Endothelial cell of umbilical vein (primary cell): ENCODE data around the gene PRRT1B. TPM values are rescaled to one million over a fixed set of nuclear protein-coding genes. Genes with fewer than 3 reads are reported as not detected.

ENCODE experiments used
- BruUV-seq: library from RNA; stranded (reverse); fragments of 400-500 nt; replicated peaks from 2 replicates; lab custom pipeline; 2021; lab: Mats Ljungman, UMichigan
- CTCF ChIA-PET: fragments of 300-600, 350-600 bp; sonication (Branson Sonifier 250); formaldehyde crosslinking; loops from one replicate; lab custom pipeline; 2021; ENCODE audit warnings: antibody characterized with exemption, inconsistent platforms; lab: Charles Lee
- POLR2A ChIA-PET: fragments of 300-600, 350-600 bp; sonication (Branson Sonifier 250); formaldehyde crosslinking; loops from one replicate; lab custom pipeline; 2021; ENCODE audit warnings: antibody characterized with exemption, inconsistent platforms; lab: Charles Lee
- DNase-seq: peaks from one replicate; pipeline ENCODE4 v3.0.0-alpha.2; 2011; ENCODE audit warnings: low read depth, low spot score
- FAIRE-seq: peaks from 2 replicates; lab custom pipeline; 2011; peaks lifted over from hg19 to GRCh38; lab: Jason Lieb, UNC
- H2AFZ ChIP-seq: 2 replicates; pipeline ENCODE4 v1.6.0; 2012; ENCODE audit warnings: low read depth, low read length, control low read depth, inconsistent platforms
- H3K27ac ChIP-seq: 2 replicates; pipeline ENCODE4 v1.5.1; 2011; ENCODE audit warnings: low read depth, mild to moderate bottlenecking, control low read depth, low read length, moderate library complexity; ENCODE audit not compliant: insufficient read depth
- H3K27me3 ChIP-seq, 2 experiments: 2 replicates each; pipeline versions ENCODE4 v1.6.0 to v1.6.1; 2011; ENCODE audit warnings: low read length in 2 of 2, mixed read lengths in 1 of 2; ENCODE audit not compliant: control insufficient read depth in 2 of 2, insufficient read depth in 2 of 2
- H3K36me3 ChIP-seq, 2 experiments: 2 replicates in 1 of 2; 3 replicates in 1 of 2; pipeline ENCODE4 v1.5.1; 2011; ENCODE audit warnings: low read length in 2 of 2, mild to moderate bottlenecking in 1 of 2, moderate library complexity in 1 of 2; ENCODE audit not compliant: control insufficient read depth in 2 of 2, insufficient read depth in 2 of 2; ENCODE audit errors: extremely low read depth in 1 of 2
- H3K4me1 ChIP-seq: 3 replicates; pipeline ENCODE4 v1.5.1; 2011; ENCODE audit warnings: mild to moderate bottlenecking, low read length; ENCODE audit not compliant: control insufficient read depth, insufficient read depth; ENCODE audit errors: extremely low read depth
- H3K4me2 ChIP-seq: 2 replicates; pipeline ENCODE4 v1.6.1; 2011; ENCODE audit warnings: low read length, control low read depth, mixed read lengths; ENCODE audit not compliant: insufficient read depth
- H3K4me3 ChIP-seq, 3 experiments: fragments of 200-600 bp in 1 of 3; sonication (generic), shearing (Covaris generic) in 1 of 3; replicated peaks in 1 of 3; 2 replicates each; pipeline ENCODE4 v1.5.1; 2011 to 2016; ENCODE audit warnings: control low read depth in 3 of 3, low read length in 3 of 3, mild to moderate bottlenecking in 2 of 3, inconsistent platforms in 1 of 3, low read depth in 1 of 3, moderate library complexity in 1 of 3; ENCODE audit not compliant: insufficient read depth in 1 of 3
- H3K79me2 ChIP-seq: 2 replicates; pipeline ENCODE4 v1.6.0; 2012; ENCODE audit warnings: low read length, inconsistent platforms; ENCODE audit not compliant: control insufficient read depth, insufficient read depth
- H3K9ac ChIP-seq: replicated peaks from 2 replicates; pipeline ENCODE3; 2011; ENCODE audit warnings: low read length, control low read depth; ENCODE audit not compliant: insufficient read depth; ENCODE audit errors: extremely low read depth
- H3K9me1 ChIP-seq: replicated peaks from 3 replicates; pipeline ENCODE4 v1.6.0; 2011; ENCODE audit warnings: mild to moderate bottlenecking, low read length; ENCODE audit not compliant: control insufficient read depth, insufficient read depth; ENCODE audit errors: extremely low read depth
- H3K9me3 ChIP-seq: replicated peaks from 2 replicates; pipeline ENCODE4 v1.5.1; 2012; ENCODE audit warnings: low read length, inconsistent platforms; ENCODE audit not compliant: control insufficient read depth, insufficient read depth
- H4K20me1 ChIP-seq: replicated peaks from 2 replicates; pipeline ENCODE3; 2011; ENCODE audit warnings: mild to moderate bottlenecking, low read length; ENCODE audit not compliant: control insufficient read depth, insufficient read depth; ENCODE audit errors: extremely low read depth
- EZH2 ChIP-seq: IDR thresholded peaks from 2 replicates; pipeline ENCODE4 v1.6.1; 2012; ENCODE audit warnings: borderline replicate concordance, low read depth, mild to moderate bottlenecking, moderate library complexity, low read length, inconsistent platforms; ENCODE audit not compliant: severe bottlenecking
- FOS ChIP-seq: IDR thresholded peaks from 2 replicates; pipeline ENCODE4 v1.6.1; 2011; ENCODE audit warnings: mild to moderate bottlenecking, low read length, moderate library complexity, borderline replicate concordance; ENCODE audit not compliant: insufficient read depth
- JUN ChIP-seq: IDR thresholded peaks from 2 replicates; pipeline ENCODE4 v1.6.1; 2011; ENCODE audit warnings: borderline replicate concordance, low read depth; ENCODE audit not compliant: insufficient read length, insufficient read depth
- MYC ChIP-seq: IDR thresholded peaks from one replicate; pipeline ENCODE4 v1.6.1; 2011; ENCODE audit warnings: mild to moderate bottlenecking, low read depth, low read length
- POLR2A ChIP-seq: IDR thresholded peaks from 2 replicates; pipeline ENCODE4 v1.6.1; 2012; ENCODE audit warnings: low read depth, mild to moderate bottlenecking, control low read depth, low read length
- POLR2AphosphoS5 ChIP-seq: IDR thresholded peaks from 2 replicates; pipeline ENCODE4 v1.6.1; 2012; ENCODE audit warnings: low read depth, mild to moderate bottlenecking, control low read depth, low read length, moderate library complexity; ENCODE audit not compliant: insufficient read depth
- dilution Hi-C: fragments of 300-500 bp; cut with MboI; formaldehyde crosslinking; loops from one replicate; pipeline ENCODE4 v1.15.0; 2019; ENCODE audit warnings: low sequenced_read_pairs; ENCODE audit not compliant: extremely low pct_ligation_motif_present
- intact Hi-C: fragments of 100-400 bp; cut with micrococcal nuclease; formaldehyde crosslinking; loops from one replicate; pipeline ENCODE4 v1.10.0; 2022
- polyA plus RNA-seq, 4 experiments: library from polyadenylated mRNA; depleted of rRNA in 3 of 4; stranded (reverse) in 3 of 4; unstranded in 1 of 4; fragments of >200 nt; gene quantifications; 2 replicates each; pipeline versions ENCODE4 v1.2.1 to v1.2.3, GENCODE V29; 2011 to 2012; ENCODE audit warnings: missing spikeins in 1 of 4
- total RNA-seq: library from RNA; stranded (reverse); gene quantifications from 2 replicates; pipeline ENCODE4 v1.2.3, GENCODE V29; 2021
- TF ChIP-seq, protein P1 (sequence below): IDR thresholded peaks from 2 replicates; pipeline ENCODE4 v1.6.1; 2011; ENCODE audit not compliant: insufficient read depth, insufficient read length
- TF ChIP-seq, protein P2 (sequence below), 2 donors: IDR thresholded peaks; 1 replicate in 1 of 2; 2 replicates in 1 of 2; pipeline ENCODE4 v1.5.1; 2011; ENCODE audit warnings: low read length in 2 of 2, mild to moderate bottlenecking in 2 of 2, moderate library complexity in 2 of 2, control low read depth in 1 of 2, inconsistent platforms in 1 of 2, low read depth in 1 of 2; ENCODE audit not compliant: insufficient read depth in 1 of 2; ENCODE audit errors: extremely low read depth in 1 of 2

PRRT1B gene
- total and polyA plus RNA-seq, 2 donors (not counting 3 experiments of a cell fraction or from before 2014, with no cell fraction given) = not detected

DNA sequence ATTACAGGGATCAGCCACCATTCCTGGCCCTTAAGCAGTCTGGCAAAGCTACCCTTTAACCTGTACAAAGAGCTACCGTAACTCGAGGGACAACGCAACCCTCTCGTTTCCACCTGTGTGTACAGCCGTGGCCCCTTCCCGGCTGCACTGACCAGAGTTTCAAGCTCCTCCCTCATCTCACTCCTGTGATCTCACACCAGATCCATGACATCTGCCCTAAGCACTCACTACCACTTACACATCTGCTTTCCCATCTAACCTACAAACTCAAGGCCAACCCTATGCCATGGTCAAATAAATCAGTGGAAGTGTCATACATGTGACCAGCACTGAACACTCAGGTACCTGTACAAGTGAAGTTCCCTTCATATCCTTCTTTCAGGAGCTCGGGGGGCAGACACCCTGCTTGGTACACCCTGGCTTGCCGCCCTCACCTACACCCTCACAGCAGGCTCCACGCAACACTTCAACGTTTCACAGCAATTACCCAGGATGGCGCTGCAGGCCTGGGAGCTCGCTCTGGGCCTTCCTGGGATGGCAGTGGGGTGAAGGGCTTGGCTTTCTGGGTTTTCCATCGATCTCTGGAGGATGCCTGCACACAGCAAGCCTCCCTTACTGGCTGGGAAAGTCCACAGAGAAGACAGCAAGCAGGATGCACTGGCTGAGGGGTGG, 61.7 kb downstream of the PRRT1B start:
- DNase-seq = no peak
- Histone ChIP-seq H3K27ac (no peak overlapping the region), H3K4me2 (no peak overlapping the region), H3K27me3 (no peaks in the 10 kb centered on the region), H2AFZ (no peak overlapping the region), H3K9me3 (no peaks in the 10 kb centered on the region), H3K79me2 (no peaks in the 10 kb centered on the region), H3K9me1 (no peaks in the 10 kb centered on the region), H3K9ac (no peak overlapping the region), H3K4me3 (no peak overlapping the region), H3K36me3 (peaks cover 0 to 22% of the 10 kb centered on the region in 2 experiments), H3K4me1 (peaks cover 17% of the 10 kb centered on the region), H4K20me1 (no peaks in the 10 kb centered on the region)
- dilution Hi-C loops (no loop called here), intact Hi-C loops (no loop called here)
- no peak for FAIRE-seq
- no TSS peak for BruUV-seq
- TF ChIP-seq MYC (no peak), EZH2 (no peak), POLR2AphosphoS5 (no peak), JUN (no peak), POLR2A (no peak), FOS (no peak)
- TF ChIP-seq, protein P1, sequence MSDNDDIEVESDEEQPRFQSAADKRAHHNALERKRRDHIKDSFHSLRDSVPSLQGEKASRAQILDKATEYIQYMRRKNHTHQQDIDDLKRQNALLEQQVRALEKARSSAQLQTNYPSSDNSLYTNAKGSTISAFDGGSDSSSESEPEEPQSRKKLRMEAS = no peak
- TF ChIP-seq, protein P2, sequence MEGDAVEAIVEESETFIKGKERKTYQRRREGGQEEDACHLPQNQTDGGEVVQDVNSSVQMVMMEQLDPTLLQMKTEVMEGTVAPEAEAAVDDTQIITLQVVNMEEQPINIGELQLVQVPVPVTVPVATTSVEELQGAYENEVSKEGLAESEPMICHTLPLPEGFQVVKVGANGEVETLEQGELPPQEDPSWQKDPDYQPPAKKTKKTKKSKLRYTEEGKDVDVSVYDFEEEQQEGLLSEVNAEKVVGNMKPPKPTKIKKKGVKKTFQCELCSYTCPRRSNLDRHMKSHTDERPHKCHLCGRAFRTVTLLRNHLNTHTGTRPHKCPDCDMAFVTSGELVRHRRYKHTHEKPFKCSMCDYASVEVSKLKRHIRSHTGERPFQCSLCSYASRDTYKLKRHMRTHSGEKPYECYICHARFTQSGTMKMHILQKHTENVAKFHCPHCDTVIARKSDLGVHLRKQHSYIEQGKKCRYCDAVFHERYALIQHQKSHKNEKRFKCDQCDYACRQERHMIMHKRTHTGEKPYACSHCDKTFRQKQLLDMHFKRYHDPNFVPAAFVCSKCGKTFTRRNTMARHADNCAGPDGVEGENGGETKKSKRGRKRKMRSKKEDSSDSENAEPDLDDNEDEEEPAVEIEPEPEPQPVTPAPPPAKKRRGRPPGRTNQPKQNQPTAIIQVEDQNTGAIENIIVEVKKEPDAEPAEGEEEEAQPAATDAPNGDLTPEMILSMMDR (IDR thresholded peaks at IDR 0.05; ENCODE audit: extremely low read depth in 1 of 2, insufficient read depth in 1 of 2, low read depth in 1 of 2, low read length in 2 of 2) = no peak
- ChIA-PET POLR2A (no interaction called here), CTCF (interaction anchor here (1.7 kb wide), 1 partner anchor 107 kb away, joined by 4 read pairs; no protein-coding TSS in a partner anchor)
